Stomach smooth muscle (tissue), 2 donors: ENCODE results near the gene TRIM69.
"Not testable (repeated sequence)": the region's sequence is repeated elsewhere in the genome, so short reads cannot be mapped to it uniquely, and the experiment has no call there.

ENCODE experiments used
- H3K27ac ChIP-seq: one replicate; pipeline ENCODE4 v1.7.0; 2013; ENCODE audit warnings: mild to moderate bottlenecking, low read length, inconsistent platforms
- H3K27me3 ChIP-seq, 2 donors: one replicate each; pipeline ENCODE4 v1.7.0; 2013; ENCODE audit warnings: low read length in 2 of 2; ENCODE audit not compliant: insufficient read depth in 2 of 2, control insufficient read depth in 1 of 2
- H3K36me3 ChIP-seq, 2 donors: one replicate each; pipeline ENCODE4 v1.7.0; 2013; ENCODE audit warnings: low read length in 2 of 2; ENCODE audit not compliant: control insufficient read depth in 2 of 2, insufficient read depth in 2 of 2
- H3K4me1 ChIP-seq: one replicate; pipeline ENCODE4 v1.7.0; 2013; ENCODE audit warnings: low read length; ENCODE audit not compliant: control insufficient read depth, insufficient read depth
- H3K4me3 ChIP-seq, 2 donors: one replicate each; pipeline ENCODE4 v1.7.0; 2013; ENCODE audit warnings: low read length in 2 of 2
- H3K9ac ChIP-seq, 2 donors: one replicate each; pipeline ENCODE4 v1.7.0; 2013; ENCODE audit warnings: low read length in 2 of 2, mild to moderate bottlenecking in 1 of 2
- H3K9me3 ChIP-seq, 2 donors: one replicate each; pipeline ENCODE4 v1.7.0; 2013; ENCODE audit warnings: low read length in 2 of 2; ENCODE audit not compliant: control insufficient read depth in 2 of 2
- donor health status: healthy.
- donor health status: Pancreatic carcinoma.

TRIM69 gene

DNA sequence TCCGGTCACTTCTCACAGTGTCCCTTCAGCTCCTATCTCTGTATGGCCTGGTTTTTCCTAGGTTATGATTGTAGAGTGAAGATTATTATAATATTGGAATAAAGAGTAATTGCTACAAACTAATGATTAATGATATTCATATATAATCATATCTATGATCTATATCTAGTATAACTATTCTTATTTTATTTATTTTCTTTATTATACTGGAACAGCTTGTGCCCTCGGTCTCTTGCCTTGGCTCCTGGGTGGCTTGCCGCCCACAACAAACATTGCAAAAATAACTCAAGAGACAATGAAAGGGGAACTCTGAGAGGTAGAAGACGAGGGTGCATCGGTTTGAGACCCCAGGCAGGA is 48.6 kb downstream of the TRIM69 start:
- H3K4me1 ChIP-seq, H3K9me3 ChIP-seq, H3K27me3 ChIP-seq, H3K36me3 ChIP-seq: not testable (repeated sequence)
- H3K4me3 ChIP-seq: peak overlapping the region; percentile 77 to 83
- H3K27ac ChIP-seq: peak overlapping the region; percentile 94
- H3K9ac ChIP-seq: peak overlapping the region; percentile 95 to 97

DNA sequence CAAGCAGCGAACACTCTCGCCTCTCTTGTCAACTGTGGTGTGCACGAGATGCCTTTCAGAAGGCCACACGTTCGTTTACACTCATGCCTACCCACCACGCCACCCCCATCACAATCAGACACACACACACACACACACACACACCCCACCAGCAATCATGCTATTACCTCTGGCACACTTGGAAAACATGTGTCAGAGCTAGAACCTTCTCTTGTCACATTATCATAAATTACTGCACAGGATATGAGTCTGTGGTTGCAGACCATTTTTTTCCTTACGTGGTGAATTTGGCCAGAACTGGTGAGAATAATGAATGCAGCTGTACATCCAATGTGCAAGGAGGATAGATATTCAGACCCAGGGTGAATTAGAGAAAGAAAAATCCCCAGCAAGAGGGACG is 52.4 kb downstream of the TRIM69 start:
- Histone ChIP-seq H3K36me3 (no peaks in the 10 kb centered on the region), H3K27ac (no peak overlapping the region), H3K9ac (no peak overlapping the region), H3K4me3 (no peak overlapping the region), H3K9me3 (no peaks in the 10 kb centered on the region), H3K27me3 (no peaks in the 10 kb centered on the region), H3K4me1 (peaks cover 3% of the 10 kb centered on the region)

DNA sequence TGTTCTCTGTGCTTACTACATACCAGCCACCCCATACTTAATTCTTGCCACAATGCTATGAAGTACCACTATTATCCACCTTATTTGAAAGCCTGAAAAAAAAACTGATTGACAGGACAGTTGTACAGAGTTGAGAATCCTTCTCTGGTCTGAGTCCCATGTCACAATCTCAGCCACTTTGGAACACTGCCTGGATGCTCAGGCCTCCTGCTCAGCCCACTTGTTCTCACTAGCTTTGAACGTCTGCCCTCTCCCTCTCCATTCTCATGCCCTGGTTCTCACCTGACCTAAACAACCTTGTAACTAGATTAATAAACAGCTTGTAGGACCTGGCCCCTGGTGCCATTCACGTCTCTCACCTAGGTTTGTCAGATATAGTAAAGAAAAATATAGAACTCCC is 53.9 kb downstream of the TRIM69 start:
- H3K4me1 ChIP-seq: no peaks in the 10 kb centered on the region
- no peaks in the 10 kb centered on the region for H3K36me3 ChIP-seq
- no peak overlapping the region for H3K27ac ChIP-seq
- H3K27me3 ChIP-seq: no peaks in the 10 kb centered on the region
- no peak overlapping the region for H3K9ac ChIP-seq
- H3K4me3 ChIP-seq: no peak overlapping the region
- H3K9me3 ChIP-seq: no peaks in the 10 kb centered on the region

DNA sequence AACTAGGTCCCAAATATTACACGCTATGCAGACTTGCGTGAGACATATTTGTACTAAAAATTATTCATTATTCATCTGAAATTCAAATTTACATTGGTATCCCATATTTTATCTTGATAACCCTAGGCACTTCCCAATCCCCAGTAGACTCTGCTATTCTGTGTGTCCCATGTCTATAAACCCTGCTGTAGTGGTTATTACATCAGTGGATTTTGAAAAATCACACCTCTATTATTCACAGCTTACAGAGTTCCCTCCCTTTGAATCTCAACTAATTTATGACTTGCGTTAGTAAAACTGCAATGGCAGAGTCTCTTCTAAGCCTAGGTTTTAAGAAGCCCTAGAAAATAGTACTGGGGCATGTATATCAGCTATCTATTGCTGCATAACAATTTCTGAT is 54.3 kb downstream of the TRIM69 start:
- Histone ChIP-seq H3K9me3 (no peaks in the 10 kb centered on the region), H3K36me3 (no peaks in the 10 kb centered on the region), H3K4me1 (no peaks in the 10 kb centered on the region), H3K9ac (no peak overlapping the region), H3K27ac (no peak overlapping the region), H3K4me3 (no peak overlapping the region), H3K27me3 (no peaks in the 10 kb centered on the region)

DNA sequence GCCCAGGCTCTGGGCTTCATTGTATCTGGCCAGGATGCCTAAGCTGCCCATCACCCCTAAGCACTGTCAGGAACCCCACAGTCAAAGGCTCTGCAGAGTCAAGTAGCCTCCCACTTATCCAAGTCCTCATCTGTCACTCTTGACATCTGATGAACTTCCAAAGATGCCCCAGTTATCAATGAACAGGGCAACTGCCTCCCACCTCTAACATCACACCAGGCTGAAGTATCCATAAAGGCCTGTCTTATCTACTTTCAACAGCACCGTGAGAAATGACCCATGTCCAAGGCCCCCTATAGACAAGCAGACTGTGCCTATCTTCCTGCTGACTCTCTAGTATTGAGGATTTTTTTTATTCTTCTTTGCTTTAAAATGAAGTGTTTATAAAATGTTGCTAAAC is 56.4 kb downstream of the TRIM69 start:
- Histone ChIP-seq H3K9ac (no peak overlapping the region), H3K36me3 (no peaks in the 10 kb centered on the region), H3K4me3 (no peak overlapping the region), H3K9me3 (no peaks in the 10 kb centered on the region), H3K4me1 (no peaks in the 10 kb centered on the region), H3K27me3 (no peaks in the 10 kb centered on the region), H3K27ac (no peak overlapping the region)

DNA sequence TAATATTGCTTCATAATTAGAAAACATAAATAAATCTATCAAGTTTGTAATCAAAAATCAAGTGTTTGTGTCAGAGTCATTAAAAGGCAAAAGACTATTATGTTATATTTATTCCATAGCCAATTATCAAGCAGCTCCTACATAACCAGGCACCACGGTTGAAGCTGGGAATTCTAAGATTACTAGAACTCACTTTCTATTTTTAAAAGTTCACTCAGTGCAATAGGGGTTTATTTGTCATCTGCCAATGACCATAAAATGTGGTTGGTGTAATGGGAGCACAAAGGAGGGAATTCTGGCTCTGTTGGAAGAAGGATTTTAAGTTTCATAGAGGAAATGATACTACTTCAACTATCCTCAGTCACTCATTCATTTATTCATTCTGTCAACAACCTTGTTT is 57.7 kb downstream of the TRIM69 start:
- Histone ChIP-seq H3K27me3 (no peaks in the 10 kb centered on the region), H3K9me3 (no peaks in the 10 kb centered on the region)

DNA sequence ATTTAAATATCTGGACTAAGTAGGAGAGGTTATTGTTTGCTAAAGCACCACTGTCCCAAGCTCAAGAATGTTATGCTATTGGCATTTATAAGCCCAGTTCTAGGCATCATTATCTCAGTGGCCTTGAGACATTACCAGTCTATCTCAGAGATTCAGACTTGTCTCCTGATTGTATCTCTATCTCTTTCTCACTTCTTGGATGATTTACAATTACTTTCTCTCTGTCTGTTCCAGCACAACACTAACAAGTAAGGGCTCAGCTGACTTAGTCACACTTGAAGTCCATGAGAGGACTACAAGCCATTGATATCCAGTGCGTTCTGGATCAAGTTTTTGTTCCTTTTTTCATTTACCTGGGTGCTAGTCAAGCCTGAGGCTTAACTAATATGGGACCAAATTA is 60.2 kb downstream of the TRIM69 start:
- no peaks in the 10 kb centered on the region for H3K27me3 ChIP-seq
- H3K9me3 ChIP-seq: no peaks in the 10 kb centered on the region
- H3K4me1 ChIP-seq: no peaks in the 10 kb centered on the region
- H3K4me3 ChIP-seq: no peak overlapping the region
- no peak overlapping the region for H3K9ac ChIP-seq
- no peaks in the 10 kb centered on the region for H3K36me3 ChIP-seq
- H3K27ac ChIP-seq: no peak overlapping the region

More for the DNA sequence above, 57.7 kb downstream of the TRIM69 start:
- no peak overlapping the region for H3K4me3 ChIP-seq
- no peaks in the 10 kb centered on the region for H3K36me3 ChIP-seq
- no peak overlapping the region for H3K9ac ChIP-seq
- H3K4me1 ChIP-seq: no peaks in the 10 kb centered on the region
- H3K27ac ChIP-seq: no peak overlapping the region

DNA sequence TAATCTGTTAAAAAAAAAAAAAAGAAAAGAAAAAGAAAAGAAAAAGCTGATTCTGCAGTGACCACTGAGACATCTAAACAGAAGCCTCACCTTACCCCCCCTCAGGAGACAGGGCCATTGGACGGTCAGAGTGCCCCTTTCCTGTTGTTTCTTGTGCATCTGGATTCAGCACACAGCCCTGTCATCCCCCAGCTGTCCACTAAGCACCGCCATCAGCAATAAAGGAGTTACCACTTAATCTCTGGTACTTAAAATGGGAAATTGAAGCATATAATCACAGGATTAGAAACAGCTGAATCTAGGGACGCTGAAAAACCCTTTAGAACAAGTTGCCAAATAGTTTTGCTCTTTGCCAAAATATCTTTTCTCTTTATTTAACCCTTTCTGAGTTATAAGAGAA is 62.5 kb downstream of the TRIM69 start:
- Histone ChIP-seq H3K9me3 (no peaks in the 10 kb centered on the region), H3K4me3 (no peak overlapping the region), H3K4me1 (no peaks in the 10 kb centered on the region), H3K27me3 (no peaks in the 10 kb centered on the region), H3K9ac (no peak overlapping the region), H3K27ac (no peak overlapping the region), H3K36me3 (no peaks in the 10 kb centered on the region)

DNA sequence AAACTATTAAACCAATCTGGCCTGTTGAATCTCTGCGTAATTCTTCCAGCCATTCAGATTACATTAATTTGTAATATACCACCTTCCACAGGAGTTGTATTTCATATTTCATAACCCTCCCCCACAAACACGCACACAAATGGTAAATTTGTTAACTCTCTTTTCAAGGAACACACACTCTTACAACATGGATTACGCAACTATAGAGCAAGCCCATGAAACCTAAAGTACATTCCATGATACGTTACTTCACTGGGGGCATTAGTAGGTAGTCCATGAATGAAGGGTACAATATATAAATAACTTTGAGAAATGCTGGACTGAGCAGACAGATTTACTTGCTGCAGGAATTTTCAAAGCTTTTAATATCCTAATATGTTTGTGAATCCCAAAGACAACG is 65.0 kb downstream of the TRIM69 start:
- Histone ChIP-seq H3K27ac (no peak overlapping the region), H3K4me1 (no peaks in the 10 kb centered on the region), H3K4me3 (no peak overlapping the region), H3K36me3 (no peaks in the 10 kb centered on the region), H3K9me3 (no peaks in the 10 kb centered on the region), H3K27me3 (peaks cover 0 to 2% of the 10 kb centered on the region in 2 donors), H3K9ac (no peak overlapping the region)

DNA sequence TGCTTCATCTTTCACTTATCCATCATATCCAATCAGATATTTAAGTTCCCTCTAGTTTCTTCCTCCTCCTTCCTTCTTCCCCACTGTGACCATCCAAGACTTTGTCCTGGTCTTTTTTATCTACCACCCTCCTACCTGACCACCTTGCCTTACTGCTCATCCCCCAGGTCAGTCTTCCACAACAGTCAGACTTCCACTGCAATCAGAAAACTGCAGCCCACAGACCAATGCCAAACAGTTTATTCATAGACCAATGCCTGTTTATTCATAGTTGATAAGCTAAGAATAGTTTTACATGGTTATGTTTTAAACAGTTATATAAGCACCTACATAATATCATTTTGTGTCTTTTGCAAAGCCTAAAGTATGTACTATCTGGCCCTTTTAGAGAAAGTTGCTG is 65.5 kb downstream of the TRIM69 start:
- Histone ChIP-seq H3K36me3 (no peaks in the 10 kb centered on the region), H3K27ac (no peak overlapping the region), H3K9ac (no peak overlapping the region), H3K27me3 (peaks cover 0 to 2% of the 10 kb centered on the region in 2 donors), H3K4me3 (no peak overlapping the region), H3K4me1 (no peaks in the 10 kb centered on the region), H3K9me3 (no peaks in the 10 kb centered on the region)

DNA sequence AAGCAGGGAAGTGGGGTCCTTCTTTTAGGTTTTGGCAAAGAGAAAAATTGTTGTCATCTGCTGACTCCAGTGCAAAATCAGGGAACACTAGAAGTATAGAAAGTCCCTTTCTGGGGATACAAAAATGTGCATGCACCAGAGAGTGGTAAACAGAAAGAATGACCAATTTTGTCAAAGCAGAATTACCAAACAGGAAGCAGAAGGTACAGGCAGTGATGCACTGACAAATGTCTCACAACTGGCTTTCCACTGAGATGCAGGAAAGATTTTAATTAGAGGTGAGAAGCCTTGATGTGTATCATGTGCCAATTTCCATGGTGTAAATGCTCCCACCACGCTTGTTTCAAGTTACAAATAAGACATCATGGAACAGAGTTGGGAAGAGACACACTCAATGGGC is 66.0 kb downstream of the TRIM69 start:
- Histone ChIP-seq H3K27ac (no peak overlapping the region), H3K36me3 (no peaks in the 10 kb centered on the region)

More for the DNA sequence above, 66.0 kb downstream of the TRIM69 start:
- Histone ChIP-seq H3K9me3 (no peaks in the 10 kb centered on the region), H3K4me1 (no peaks in the 10 kb centered on the region), H3K9ac (no peak overlapping the region), H3K27me3 (peaks cover 0 to 2% of the 10 kb centered on the region in 2 donors), H3K4me3 (no peak overlapping the region)
